Hepatocyte (in vitro differentiated cells): ENCODE data around the gene KRTAP9-6.

Source experiments
- CTCF ChIP-seq: fragments of 200-600 bp; sonication (generic); IDR thresholded peaks from 2 replicates; pipeline ENCODE4 v1.5.1; 2016; ENCODE audit warnings: antibody characterized with exemption, mild to moderate bottlenecking; ENCODE audit not compliant: poor library complexity
- EZH2 ChIP-seq: fragments of 200-600 bp; sonication (generic); IDR thresholded peaks from 2 replicates; pipeline ENCODE4 v1.6.1; 2016; ENCODE audit warnings: antibody characterized with exemption, mild to moderate bottlenecking, borderline replicate concordance
- EZH2phosphoT487 ChIP-seq: fragments of 200-600 bp; sonication (generic); IDR thresholded peaks from one replicate; pipeline ENCODE4 v1.6.1; 2018; ENCODE audit warnings: antibody characterized with exemption, mild to moderate bottlenecking, low read depth, moderate library complexity; ENCODE audit not compliant: unreplicated experiment, severe bottlenecking

- TF ChIP-seq CTCF: no peak
- TF ChIP-seq EZH2: no peak
- no peak for TF ChIP-seq EZH2phosphoT487
Observed at GRCh38 chr17:41315204-41315794, 50.1 kb downstream of the KRTAP9-6 start, which contains the start of gene KRTAP17-1.
